Lower leg skin (tissue), 4 donors: Measurements from ENCODE around the gene AANAT. TPM values are rescaled to one million over a fixed set of nuclear protein-coding genes. Genes with fewer than 3 reads are reported as not detected.

Experiments used
- DNase-seq, 2 donors: peaks; one replicate each; pipeline ENCODE4 v3.0.0-alpha.2; 2019; ENCODE audit warnings: low spot score in 2 of 2
- H3K4me3 ChIP-seq: fragments of 200-600 bp; sonication (generic); 2 replicates; pipeline ENCODE4 v1.5.1; 2017; ENCODE audit warnings: mild to moderate bottlenecking, low read depth; ENCODE audit not compliant: poor library complexity, severe bottlenecking
- CTCF ChIP-seq, 3 donors: fragments of 450-650 bp; IDR thresholded peaks; one replicate each; pipeline ENCODE4 v1.5.1; 2016; ENCODE audit warnings: antibody characterized with exemption in 3 of 3, mild to moderate bottlenecking in 3 of 3, moderate library complexity in 2 of 3
- POLR2A ChIP-seq, 2 donors: fragments of 450-650 bp; IDR thresholded peaks; one replicate each; pipeline ENCODE4 v1.6.1; 2016 to 2017; ENCODE audit warnings: antibody characterized with exemption in 2 of 2, mild to moderate bottlenecking in 1 of 2, moderate library complexity in 1 of 2
- WGBS, 2 donors: methylation state at CpG; one replicate each; pipeline ENCODE4 v1.1.5; 2018; 5-methylcytosine and 5-hydroxymethylcytosine counted together
- intact Hi-C: fragments of 100-400 bp; cut with DNase I; formaldehyde crosslinking; loops from one replicate; pipeline ENCODE4 v1.15.0; 2023; ENCODE audit warnings: low total_unique reads
- total RNA-seq, 4 donors: library from RNA; depleted of rRNA; stranded (reverse); fragments of >200 nt; gene quantifications; one replicate each; pipeline ENCODE4 v1.1.0, GENCODE V29; 2016

The AANAT gene
- total RNA-seq, 4 donors from 2014 or later, result not detected

DNA sequence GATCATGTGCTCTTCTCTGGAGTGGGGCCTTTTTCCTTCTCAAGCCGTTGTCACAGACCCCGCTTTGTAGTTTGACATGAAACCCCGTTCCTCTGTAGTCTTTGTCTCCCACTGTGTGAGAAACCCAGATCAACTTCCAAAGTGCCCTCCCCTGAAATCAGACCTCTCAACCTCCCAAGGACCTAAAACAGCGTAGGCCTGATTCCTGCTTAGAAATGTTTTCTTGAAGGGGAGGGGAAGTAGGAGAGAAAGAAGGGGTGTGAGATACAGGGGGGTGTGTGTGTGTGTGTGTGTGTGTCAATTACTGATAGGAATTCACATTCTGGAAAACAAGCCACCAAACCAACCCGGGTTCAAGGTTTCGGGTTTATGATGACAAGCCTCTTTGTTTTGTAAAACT lies 15.9 kb upstream of the AANAT start:
- intact Hi-C loops, result no loop called here
- no peak overlapping the region for H3K4me3 ChIP-seq
- no peak for DNase-seq
- 76 to 79% methylated on average over 6 of the region's 6 CpGs for WGBS, 2 donors
- no peak for TF ChIP-seq POLR2A (IDR thresholded peaks at IDR 0.05)
- TF ChIP-seq CTCF (IDR thresholded peaks at IDR 0.05), result no peak

DNA sequence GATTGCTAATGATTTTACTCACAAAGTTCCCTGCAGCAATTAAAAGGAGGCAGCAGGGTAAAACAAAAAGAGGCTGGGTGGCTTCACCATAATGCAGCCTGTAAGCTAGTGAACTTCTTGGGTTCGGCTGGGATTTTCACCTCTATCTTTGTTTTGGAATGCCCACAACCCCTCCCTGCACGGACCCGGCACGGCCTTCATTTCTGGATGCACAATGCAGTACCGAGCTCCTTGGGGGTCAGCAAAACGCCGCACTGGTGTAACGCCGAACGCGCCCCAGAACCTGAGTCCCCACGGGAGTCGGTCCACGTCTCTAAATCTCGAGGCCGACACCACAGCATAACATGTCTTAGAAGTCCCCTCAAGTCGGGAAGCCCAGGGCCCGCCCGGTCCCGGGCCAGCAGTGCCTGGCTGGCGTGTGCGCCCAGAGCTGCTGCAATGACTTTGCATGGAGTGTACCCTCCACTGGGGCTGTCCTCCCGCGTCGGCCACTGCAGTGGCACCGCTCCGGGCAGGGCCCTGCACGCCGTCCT lies 15.2 kb upstream of the AANAT start:
- H3K4me3 ChIP-seq, result peak overlapping the region; percentile 86
- DNase-seq, result no peak
- WGBS, 2 donors, result 1 to 2% methylated on average over 8 to 16 of the region's 29 CpGs
- no peak for TF ChIP-seq CTCF (IDR thresholded peaks at IDR 0.05)
- no peak for TF ChIP-seq POLR2A (IDR thresholded peaks at IDR 0.05)
- intact Hi-C loops, result no loop called here

- 0% methylated on average over 18 to 40 of the region's 101 CpGs for WGBS, 2 donors
- peak within 1 kb of the TSS; percentile 86 for H3K4me3 ChIP-seq
- peak; percentile 68 to 96 for DNase-seq
- TF ChIP-seq CTCF (IDR thresholded peaks at IDR 0.05) (peak in 1 of 3 donors; percentile 12), POLR2A (IDR thresholded peaks at IDR 0.05) (no peak)
- intact Hi-C loops, result no loop called here
These were observed 14.6 kb upstream of the AANAT start, which contains the start of gene UBE2O for GRCh38 chr17:76452660-76453430. Gene UBE2O (minus strand): TSS chr17:76453152. CDS start chr17:76453141, 11 bp downstream.

GRCh38 chr17:76453431-76453743 lies 14.0 kb upstream of the AANAT start:
- no peak for DNase-seq
- no peak for TF ChIP-seq CTCF (IDR thresholded peaks at IDR 0.05)
- no peak for TF ChIP-seq POLR2A (IDR thresholded peaks at IDR 0.05)
- intact Hi-C loops, result no loop called here
- H3K4me3 ChIP-seq, result no peak overlapping the region
- WGBS, 2 donors, result 29 to 32% methylated on average over 6 of the region's 6 CpGs

DNA sequence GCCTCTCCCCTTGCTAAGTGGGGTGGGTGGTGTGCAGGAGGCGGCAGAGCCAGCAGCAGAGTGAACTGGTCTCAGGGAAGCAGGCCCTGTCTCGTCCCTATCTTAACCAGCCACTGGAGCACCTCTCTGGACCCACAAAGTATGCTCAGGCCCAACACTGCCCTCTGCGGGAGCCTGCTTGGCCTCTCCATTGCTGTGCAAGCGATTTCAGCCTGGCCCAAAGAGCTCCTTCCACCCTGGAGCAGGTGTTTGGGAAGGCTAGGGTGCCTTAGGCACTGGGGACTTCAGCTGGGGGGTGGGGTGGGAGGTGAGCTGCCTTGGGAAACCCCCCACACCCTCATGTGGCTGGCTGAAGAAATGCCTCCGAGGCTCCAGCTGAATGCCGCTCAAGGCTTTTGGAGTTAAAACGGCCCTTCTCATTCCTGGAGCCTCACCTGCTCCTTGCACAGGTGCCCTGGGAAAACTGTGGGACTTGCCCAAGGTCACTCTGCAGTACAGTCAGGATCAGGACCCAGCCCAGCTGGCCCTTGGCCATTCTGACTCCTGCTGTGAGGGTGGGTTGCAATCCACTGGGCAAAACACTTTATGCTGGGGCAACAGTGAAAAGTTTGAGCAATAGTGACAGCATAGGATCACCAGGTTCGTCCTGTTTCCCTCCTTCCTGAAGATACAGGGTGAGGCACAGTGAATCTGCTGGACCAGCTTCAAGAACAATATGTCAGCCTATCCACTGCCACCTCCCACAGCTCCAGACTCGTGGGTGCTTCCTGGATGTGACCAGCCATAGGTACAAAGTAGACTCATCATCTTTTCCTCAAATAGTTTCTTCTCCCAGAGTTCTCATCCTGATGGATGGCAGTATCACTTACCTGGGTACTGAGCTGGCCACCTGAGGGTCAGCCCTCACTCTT lies 8.6 kb upstream of the AANAT start:
- WGBS, 2 donors, result 35 to 61% methylated on average over 6 to 9 of the region's 9 CpGs
- intact Hi-C loops, result no loop called here
- no peak for DNase-seq
- no peak for TF ChIP-seq CTCF (IDR thresholded peaks at IDR 0.05)
- TF ChIP-seq POLR2A (IDR thresholded peaks at IDR 0.05), result no peak
- no peak overlapping the region for H3K4me3 ChIP-seq
